DOHH2 (cell line): ENCODE data around the gene CD3G.
A peak's percentile ranks its signal among the peaks of the same experiment; 100 is the strongest.

Source experiments
- H3F3A ChIP-seq: fragments of 200-600 bp; sonication (generic), shearing (Covaris generic); 2 replicates; pipeline ENCODE4 v1.6.0; 2016; ENCODE audit warnings: antibody characterized with exemption, mild to moderate bottlenecking; ENCODE audit not compliant: control insufficient read depth, insufficient read depth
- H3K27ac ChIP-seq: fragments of 200-600 bp; sonication (generic); 2 replicates; pipeline ENCODE4 v1.5.1; 2014; ENCODE audit warnings: low read depth, mild to moderate bottlenecking, low read length, moderate library complexity
- H3K27me3 ChIP-seq: fragments of 200-600 bp; sonication (generic); 2 replicates; pipeline ENCODE4 v1.6.1; 2014; ENCODE audit warnings: mild to moderate bottlenecking, low read length, mixed read lengths; ENCODE audit not compliant: control insufficient read depth
- H3K36me3 ChIP-seq: fragments of 200-600 bp; sonication (generic); 2 replicates; pipeline ENCODE4 v1.6.1; 2014; ENCODE audit warnings: mild to moderate bottlenecking, low read length, moderate library complexity, mixed read lengths; ENCODE audit not compliant: control insufficient read depth
- H3K4me1 ChIP-seq: fragments of 200-600 bp; sonication (generic); 2 replicates; pipeline ENCODE4 v1.6.1; 2014; ENCODE audit warnings: mild to moderate bottlenecking, low read length, mixed read lengths; ENCODE audit not compliant: control insufficient read depth
- H3K4me2 ChIP-seq: fragments of 200-600 bp; sonication (generic); 2 replicates; pipeline ENCODE4 v1.6.0; 2014; ENCODE audit warnings: mild to moderate bottlenecking, low read length, moderate library complexity
- H3K4me3 ChIP-seq: fragments of 200-600 bp; sonication (generic); 2 replicates; pipeline ENCODE4 v1.5.1; 2014; ENCODE audit warnings: mild to moderate bottlenecking, low read length, mixed read lengths
- H3K79me2 ChIP-seq: fragments of 200-600 bp; sonication (generic); 2 replicates; pipeline ENCODE4 v1.6.1; 2014; ENCODE audit warnings: mild to moderate bottlenecking, low read length, mixed read lengths; ENCODE audit not compliant: control insufficient read depth
- H3K9me2 ChIP-seq: fragments of 200-600 bp; sonication (generic); replicated peaks from 2 replicates; pipeline ENCODE4 v1.6.1; 2014; ENCODE audit warnings: mild to moderate bottlenecking, low read length, mixed read lengths; ENCODE audit not compliant: control insufficient read depth
- H3K9me3 ChIP-seq: fragments of 200-600 bp; sonication (generic); 2 replicates; pipeline ENCODE4 v1.6.1; 2014; ENCODE audit warnings: antibody characterized with exemption, low read length, mixed read lengths; ENCODE audit not compliant: control insufficient read depth, insufficient read depth
- H4K20me1 ChIP-seq: fragments of 200-600 bp; sonication (generic); 2 replicates; pipeline ENCODE4 v1.6.0; 2014; ENCODE audit warnings: low read depth, mild to moderate bottlenecking, antibody characterized with exemption, low read length, moderate library complexity; ENCODE audit not compliant: control insufficient read depth, insufficient read depth
- EZH2phosphoT487 ChIP-seq: fragments of 200-600 bp; sonication (generic); IDR thresholded peaks from 2 replicates; pipeline ENCODE4 v1.6.1; 2017; ENCODE audit warnings: borderline replicate concordance, mild to moderate bottlenecking, antibody characterized with exemption, low read length, moderate library complexity, mixed read lengths
- TF ChIP-seq, protein P1 (sequence below): fragments of 200-600 bp; sonication (generic); IDR thresholded peaks from one replicate; pipeline ENCODE4 v1.5.1; 2014; ENCODE audit warnings: antibody characterized with exemption, mild to moderate bottlenecking, low read depth, low read length; ENCODE audit not compliant: poor library complexity, severe bottlenecking

The CD3G gene

GRCh38 chr11:118396097-118396501, 52.0 kb downstream of the CD3G start:
- no peak overlapping the region for H3K4me3 ChIP-seq
- no peak overlapping the region for H3K4me2 ChIP-seq
- H3K4me1 ChIP-seq: peaks cover 26% of the 10 kb centered on the region
- H3F3A ChIP-seq: peaks cover 18% of the 10 kb centered on the region
- H3K9me2 ChIP-seq: no peaks in the 10 kb centered on the region
- no peaks in the 10 kb centered on the region for H3K27me3 ChIP-seq
- no peaks in the 10 kb centered on the region for H3K9me3 ChIP-seq
- peaks cover 5% of the 10 kb centered on the region for H3K79me2 ChIP-seq
- peaks cover 66% of the 10 kb centered on the region for H3K36me3 ChIP-seq
- no peaks in the 10 kb centered on the region for H4K20me1 ChIP-seq
- TF ChIP-seq, protein P1, sequence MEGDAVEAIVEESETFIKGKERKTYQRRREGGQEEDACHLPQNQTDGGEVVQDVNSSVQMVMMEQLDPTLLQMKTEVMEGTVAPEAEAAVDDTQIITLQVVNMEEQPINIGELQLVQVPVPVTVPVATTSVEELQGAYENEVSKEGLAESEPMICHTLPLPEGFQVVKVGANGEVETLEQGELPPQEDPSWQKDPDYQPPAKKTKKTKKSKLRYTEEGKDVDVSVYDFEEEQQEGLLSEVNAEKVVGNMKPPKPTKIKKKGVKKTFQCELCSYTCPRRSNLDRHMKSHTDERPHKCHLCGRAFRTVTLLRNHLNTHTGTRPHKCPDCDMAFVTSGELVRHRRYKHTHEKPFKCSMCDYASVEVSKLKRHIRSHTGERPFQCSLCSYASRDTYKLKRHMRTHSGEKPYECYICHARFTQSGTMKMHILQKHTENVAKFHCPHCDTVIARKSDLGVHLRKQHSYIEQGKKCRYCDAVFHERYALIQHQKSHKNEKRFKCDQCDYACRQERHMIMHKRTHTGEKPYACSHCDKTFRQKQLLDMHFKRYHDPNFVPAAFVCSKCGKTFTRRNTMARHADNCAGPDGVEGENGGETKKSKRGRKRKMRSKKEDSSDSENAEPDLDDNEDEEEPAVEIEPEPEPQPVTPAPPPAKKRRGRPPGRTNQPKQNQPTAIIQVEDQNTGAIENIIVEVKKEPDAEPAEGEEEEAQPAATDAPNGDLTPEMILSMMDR: no peak
- TF ChIP-seq EZH2phosphoT487: no peak
- no peak overlapping the region for H3K27ac ChIP-seq

DNA sequence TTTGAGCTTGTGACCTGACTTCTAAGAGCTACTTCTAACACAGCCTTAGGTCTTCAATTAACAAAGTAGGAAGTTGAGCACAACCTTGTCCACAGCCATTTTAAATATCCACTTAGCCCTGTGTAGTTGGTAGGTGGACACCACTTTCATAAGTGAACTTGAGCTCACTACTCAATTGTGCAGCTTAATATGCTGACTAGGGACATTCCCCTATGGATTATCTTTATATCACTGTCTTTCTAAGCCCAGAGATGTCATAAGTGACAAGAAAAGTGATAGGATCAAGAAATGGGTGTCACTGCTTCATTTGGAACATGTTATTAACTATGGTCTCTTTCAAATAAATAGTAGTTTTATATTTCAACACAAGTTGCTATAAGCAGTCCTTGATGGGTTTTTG, 53.3 kb downstream of the CD3G start:
- H4K20me1 ChIP-seq: peaks cover 7% of the 10 kb centered on the region; the same call in 1 of the 2 replicates
- no peak overlapping the region for H3K4me2 ChIP-seq
- peaks cover 27% of the 10 kb centered on the region for H3K4me1 ChIP-seq
- H3K27me3 ChIP-seq: no peaks in the 10 kb centered on the region
- H3K79me2 ChIP-seq: peaks cover 17% of the 10 kb centered on the region
- H3K9me2 ChIP-seq: no peaks in the 10 kb centered on the region
- no peak overlapping the region for H3K4me3 ChIP-seq
- no peak overlapping the region for H3K27ac ChIP-seq
- H3K9me3 ChIP-seq: no peaks in the 10 kb centered on the region
- TF ChIP-seq, protein P1: no peak
- TF ChIP-seq EZH2phosphoT487: no peak
- peaks cover 65% of the 10 kb centered on the region for H3K36me3 ChIP-seq
- peaks cover 18% of the 10 kb centered on the region for H3F3A ChIP-seq

DNA sequence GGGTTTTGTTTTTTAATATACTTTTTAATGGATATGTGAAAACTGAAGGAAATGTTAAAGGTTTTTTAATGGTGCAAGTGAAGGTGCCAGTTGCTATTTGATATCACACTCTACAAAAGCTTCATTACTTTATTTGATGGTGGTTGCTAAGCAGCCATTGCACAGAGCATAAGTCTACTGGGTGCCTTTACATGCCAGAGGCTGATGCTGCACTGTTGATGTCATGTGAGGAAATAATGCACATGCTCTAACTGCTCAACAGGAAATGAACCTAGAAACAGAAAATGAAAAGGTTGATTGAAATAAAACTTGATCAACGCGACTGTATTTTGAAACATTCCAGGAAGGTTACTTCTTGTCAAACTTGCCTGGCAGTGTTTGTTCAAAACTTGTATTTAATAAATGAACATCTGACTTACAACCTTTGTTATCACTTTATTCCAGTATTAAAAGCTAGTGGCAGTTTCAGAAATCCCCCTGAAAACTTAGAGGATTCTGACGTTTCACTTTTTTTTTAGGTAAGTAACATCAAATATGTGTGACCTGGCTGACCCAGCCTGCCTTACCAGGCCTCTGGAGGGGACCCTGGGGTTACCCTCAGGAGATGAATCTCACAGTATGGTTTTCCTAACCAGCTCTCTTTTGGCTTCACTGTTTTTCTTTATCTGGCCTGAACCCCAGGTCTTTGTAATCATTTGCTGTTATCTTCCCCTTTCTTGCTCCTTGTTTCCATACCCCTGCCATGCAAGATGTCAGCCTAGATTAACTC, 54.8 kb downstream of the CD3G start:
- peaks cover 32% of the 10 kb centered on the region for H3K79me2 ChIP-seq
- peak overlapping the region; percentile 13; the same call in 1 of the 2 replicates for H3K4me2 ChIP-seq
- TF ChIP-seq, protein P1: no peak
- no peak for TF ChIP-seq EZH2phosphoT487
- no peaks in the 10 kb centered on the region for H3K9me2 ChIP-seq
- H4K20me1 ChIP-seq: peaks cover 16% of the 10 kb centered on the region
- peaks cover 66% of the 10 kb centered on the region for H3K36me3 ChIP-seq
- no peak overlapping the region for H3K4me3 ChIP-seq
- peaks cover 18% of the 10 kb centered on the region for H3F3A ChIP-seq
- no peaks in the 10 kb centered on the region for H3K27me3 ChIP-seq
- peak overlapping the region; percentile 22; the same call in 1 of the 2 replicates for H3K27ac ChIP-seq
- peaks cover 40% of the 10 kb centered on the region for H3K4me1 ChIP-seq
- H3K9me3 ChIP-seq: no peaks in the 10 kb centered on the region
